Activated CD4-positive, alpha-beta T cell treated with anti-CD3 and anti-CD28 coated beads, Interleukin-2, amount 50 U/mL, for 24 hours (primary cell): ENCODE data around the gene SVIL.
"Not testable (repeated sequence)": the region's sequence is repeated elsewhere in the genome, so short reads cannot be mapped to it uniquely, and the experiment has no call there.

ENCODE experiments used
- DNase-seq, 2 donors: peaks; one replicate each; pipeline ENCODE4 v3.0.0-alpha.2; 2020; ENCODE audit warnings: low read depth in 1 of 2, low spot score in 1 of 2

The SVIL gene

DNA sequence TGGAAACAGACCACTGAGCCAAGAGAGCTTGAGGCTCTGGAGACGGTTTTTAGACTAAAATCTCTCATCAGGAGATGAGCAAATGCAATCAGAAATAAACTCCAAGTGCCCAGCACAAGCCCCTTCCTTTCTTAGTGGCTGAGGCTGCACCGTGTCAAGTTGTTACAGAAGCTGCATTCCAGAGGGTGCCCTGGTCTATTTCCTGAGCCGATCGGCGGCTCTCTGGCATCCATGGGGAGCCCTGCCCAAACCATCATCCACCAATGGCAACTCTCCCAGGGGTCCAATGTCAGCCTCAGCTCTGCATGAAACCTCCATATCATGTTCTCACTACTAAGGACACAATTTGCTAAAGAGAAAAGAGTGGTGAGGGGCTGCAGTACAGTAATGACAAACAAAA, 89.6 kb downstream of the SVIL start:
- DNase-seq: no peak

- no peak for DNase-seq
Measured at GRCh38 chr10:29543715-29544114, 91.1 kb downstream of the SVIL start.

GRCh38 chr10:29542723-29543122, 92.0 kb downstream of the SVIL start:
- DNase-seq: no peak

- no peak for DNase-seq
Measured at GRCh38 chr10:29541422-29542210, 93.2 kb downstream of the SVIL start.

GRCh38 chr10:29540016-29540415, 94.8 kb downstream of the SVIL start:
- no peak for DNase-seq

- DNase-seq: no peak
Measured at GRCh38 chr10:29539412-29539811, 95.4 kb downstream of the SVIL start.

DNA sequence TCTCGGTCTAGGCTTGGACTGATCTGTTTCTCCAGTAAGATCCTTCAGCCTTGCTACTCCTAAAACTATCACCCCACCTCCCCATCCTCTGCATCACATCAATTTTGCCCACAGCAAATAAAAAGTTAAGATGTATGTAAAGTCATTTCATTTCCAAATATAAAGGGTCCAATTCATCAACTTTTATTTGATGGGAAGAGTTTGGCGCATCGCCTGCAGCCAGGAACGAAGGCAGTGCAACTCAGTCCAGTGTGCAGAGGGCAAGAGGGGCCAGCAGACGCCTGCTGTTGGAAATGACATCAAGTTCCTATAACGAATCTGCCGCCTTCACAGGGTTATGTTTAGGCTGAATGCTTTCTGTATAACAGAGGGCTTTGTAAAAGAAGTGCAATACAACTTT, 97.0 kb downstream of the SVIL start:
- no peak for DNase-seq

DNA sequence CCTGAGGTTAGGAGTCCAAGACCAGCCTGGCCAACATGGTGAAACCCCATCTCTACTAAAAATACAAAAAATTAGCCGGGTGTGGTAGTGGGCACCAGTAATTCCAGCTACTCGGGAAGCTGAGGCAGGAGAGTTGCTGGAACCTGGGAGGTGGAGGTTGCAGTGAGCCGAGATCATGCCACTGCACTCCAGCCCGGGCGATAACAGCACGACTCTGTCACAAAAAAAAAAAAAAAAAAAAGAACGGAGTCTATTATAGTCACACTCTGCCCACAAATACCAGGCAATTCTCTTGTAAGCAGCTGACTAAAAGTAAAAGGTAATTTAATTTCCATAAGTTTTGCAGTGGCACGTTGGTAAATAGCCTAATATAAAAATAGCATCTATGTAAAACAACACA, 98.1 kb downstream of the SVIL start:
- not testable (repeated sequence) for DNase-seq

- no peak for DNase-seq
Measured at GRCh38 chr10:29535778-29536453, 98.9 kb downstream of the SVIL start.

GRCh38 chr10:29535012-29535777, 99.6 kb downstream of the SVIL start:
- DNase-seq: no peak

- no peak for DNase-seq
Measured at GRCh38 chr10:29534590-29534989, 100.2 kb downstream of the SVIL start.

DNA sequence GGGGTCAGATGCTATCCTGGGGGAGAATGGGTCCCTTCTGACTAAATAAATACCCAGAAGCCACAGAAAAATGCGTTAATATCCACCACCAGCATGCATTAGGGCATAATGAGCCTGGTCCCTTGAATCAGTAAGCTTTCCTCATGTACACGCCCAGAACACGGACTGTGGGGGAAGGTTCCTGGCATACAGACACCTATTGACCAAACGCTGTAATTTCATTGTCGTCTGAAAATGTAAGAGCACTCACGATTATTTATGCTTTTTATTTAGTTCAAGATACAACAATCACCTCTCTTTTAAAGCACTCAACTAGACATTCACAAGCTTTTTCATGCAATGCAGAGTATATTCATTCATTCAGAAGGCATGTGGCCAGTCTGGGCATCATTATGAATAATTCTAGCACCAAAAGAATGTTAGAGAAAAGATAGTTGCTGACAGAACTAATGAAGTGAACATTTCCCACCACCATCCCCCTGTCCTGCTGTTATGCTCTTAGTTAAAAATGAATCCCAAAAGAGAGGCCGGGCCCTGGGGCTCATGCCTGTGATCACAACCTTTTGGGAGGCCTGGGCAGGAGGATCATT, 101.0 kb downstream of the SVIL start:
- no peak for DNase-seq

GRCh38 chr10:29533046-29533445, 101.7 kb downstream of the SVIL start:
- DNase-seq: no peak

GRCh38 chr10:29532256-29532878, 102.4 kb downstream of the SVIL start:
- DNase-seq: no peak

GRCh38 chr10:29530112-29530976, 104.4 kb downstream of the SVIL start:
- DNase-seq: no peak

DNA sequence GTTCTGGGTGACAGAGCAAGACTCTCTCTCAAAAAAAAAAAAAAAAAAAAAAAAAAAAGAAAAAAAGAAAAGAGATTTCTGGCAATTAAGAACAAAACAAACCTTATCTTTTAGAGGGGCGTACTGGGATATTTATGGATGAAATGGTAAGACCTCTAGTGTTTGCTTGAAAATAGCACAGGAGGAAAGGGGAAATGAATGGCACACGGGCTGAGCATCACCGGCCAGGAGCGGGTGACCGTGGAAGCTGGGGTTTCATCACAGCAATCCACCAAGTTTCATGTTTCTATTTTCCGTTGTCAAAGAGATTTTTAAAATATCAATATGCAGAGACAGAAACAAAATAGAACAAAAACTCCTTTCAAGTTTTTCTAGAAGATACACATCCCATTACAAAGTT, 105.6 kb downstream of the SVIL start:
- DNase-seq: no peak

DNA sequence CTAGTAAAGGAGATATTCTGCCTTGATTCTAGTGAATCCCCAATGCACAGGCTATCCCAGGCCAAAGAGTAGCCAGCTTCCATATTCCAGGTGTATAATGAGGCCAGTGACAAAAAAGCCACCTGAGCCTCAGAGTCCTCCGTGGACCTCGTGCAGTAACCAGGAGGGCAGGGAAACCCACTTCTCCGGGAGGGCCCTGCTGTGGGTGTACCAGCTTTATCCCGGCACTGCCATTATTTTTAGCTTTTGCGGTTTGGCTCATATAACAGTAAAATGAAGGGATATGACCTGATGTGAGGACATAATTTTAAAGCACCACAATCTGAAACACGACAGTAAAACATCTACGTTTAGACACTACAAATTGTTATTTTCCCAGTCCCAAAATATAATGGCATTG, 109.0 kb downstream of the SVIL start:
- no peak for DNase-seq

DNA sequence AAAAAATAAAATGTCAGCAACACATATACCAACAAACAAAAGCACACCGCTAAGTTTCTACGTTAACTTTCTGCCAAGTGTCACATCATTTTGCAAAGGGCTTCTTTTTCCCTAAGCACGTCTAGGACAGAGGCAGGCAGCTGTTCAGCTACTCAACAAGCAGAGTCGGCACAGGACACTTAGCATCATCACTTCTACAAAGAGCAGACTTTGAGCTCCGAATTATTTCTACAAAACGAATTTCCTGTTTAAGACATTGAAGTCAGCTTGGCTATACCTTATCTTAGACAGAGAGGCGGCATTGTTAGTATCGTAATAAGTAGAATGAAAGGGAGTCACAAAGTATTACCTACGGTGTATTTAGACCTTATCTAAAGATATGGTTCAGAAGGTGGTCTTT, 110.1 kb downstream of the SVIL start:
- DNase-seq: no peak

DNA sequence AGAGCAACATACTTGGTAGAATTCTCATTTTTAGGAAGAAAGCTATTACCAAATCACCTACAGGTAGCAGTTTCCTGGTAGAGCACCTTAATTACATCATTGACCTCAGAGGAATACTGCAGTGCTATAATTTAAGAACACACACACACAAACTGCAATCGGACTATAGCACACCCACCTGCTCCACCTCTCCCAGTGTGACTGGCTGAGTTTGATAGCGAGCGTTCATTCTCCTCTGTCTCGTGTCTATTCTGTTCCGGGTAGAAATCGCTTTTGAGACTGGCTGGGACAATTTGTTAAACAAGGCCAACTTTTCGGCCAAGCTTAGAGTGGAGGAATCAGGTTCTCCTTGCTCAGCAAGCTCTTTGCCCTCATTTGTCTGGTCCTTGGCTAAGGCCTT, 110.5 kb downstream of the SVIL start:
- no peak for DNase-seq

GRCh38 chr10:29522918-29523317, 111.9 kb downstream of the SVIL start:
- no peak for DNase-seq
